ENCODE data around the gene PLCG2.
"Not testable (repeated sequence)": the region's sequence is repeated elsewhere in the genome, so short reads cannot be mapped to it uniquely, and the experiment has no call there.

Gene PLCG2

DNA sequence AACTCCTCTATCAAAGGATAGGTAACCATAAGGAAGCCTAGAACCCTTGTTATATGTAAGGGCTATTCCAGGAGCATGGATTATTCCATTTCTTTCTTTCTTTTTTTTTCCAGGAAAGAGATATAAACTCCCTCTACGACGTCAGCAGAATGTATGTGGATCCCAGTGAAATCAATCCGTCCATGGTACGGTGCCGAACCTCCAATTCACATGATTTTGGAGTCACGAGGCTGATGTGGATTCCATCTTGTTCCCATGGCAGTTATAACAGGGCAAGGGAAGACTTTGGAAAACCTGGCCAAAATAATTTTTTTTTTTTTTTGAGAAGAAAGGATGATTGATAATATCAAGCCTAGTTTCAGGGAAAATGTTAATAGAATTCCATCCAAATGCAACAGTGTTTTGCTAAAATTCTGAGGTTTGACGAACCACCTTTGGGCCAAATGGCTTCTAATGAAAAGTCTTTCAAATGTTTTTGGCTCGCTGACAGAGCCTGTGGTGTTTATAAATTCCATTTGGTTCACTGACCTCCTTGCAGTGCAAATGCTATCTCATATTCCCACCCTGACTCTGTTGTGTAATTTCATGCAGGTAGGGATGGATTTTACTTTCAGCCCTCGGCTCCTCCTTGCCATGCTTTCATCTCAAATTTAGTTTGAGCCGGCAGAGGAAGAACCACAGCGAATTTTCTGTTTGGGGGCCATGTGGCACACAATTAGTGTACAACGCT is 142.2 kb downstream of the PLCG2 start:
- DNase-seq = no peak

DNA sequence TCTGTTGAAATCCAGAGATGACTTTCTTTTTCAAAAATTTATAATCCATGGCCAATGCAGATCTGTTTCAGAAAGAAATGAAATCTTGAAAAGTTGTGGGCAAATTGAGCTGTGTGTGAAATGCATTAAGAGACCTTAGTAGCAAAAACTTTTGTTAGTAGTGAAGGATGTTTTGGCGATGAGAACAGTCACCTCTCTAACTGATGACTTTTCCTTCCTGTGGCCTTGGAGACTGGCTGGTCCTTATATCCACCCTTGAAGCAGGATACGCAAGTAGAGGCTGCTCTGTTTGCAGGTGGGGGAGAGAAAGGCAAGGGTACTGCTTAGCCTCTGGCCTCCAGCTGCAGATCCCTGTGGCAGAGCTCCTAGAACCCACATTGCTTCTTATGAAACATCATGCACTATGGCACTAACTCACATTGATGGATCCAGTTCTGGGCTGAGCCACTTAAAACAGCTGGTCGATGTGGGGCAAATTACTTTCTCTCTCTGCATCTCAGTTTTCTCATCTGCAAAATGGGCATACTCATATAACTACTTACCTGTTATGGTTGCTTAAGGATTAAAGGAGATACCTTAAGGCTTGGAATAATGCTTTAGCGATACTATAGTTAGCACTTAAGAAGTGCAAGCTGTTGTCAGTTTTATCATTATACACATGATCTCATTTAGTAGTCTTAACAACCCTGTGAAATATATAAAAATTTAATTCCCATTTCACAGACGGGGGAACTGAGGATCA is 142.9 kb downstream of the PLCG2 start:
- no peak for DNase-seq

DNA sequence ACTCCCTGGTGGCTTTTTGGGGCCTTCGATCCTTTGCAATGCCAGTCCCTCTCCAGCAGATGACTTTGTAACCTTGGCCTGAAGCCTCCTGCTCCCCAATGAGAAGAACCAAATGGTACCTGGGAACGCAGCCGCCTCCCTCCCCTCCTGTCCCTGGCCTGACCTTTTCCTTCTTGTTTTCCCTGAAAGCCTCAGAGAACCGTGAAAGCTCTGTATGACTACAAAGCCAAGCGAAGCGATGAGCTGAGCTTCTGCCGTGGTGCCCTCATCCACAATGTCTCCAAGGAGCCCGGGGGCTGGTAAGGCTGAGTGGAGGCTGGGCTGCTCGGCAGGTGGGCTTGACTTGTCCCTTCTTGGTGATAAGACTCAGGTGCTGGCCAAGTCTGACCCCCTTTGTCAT is 144.2 kb downstream of the PLCG2 start:
- no peak for DNase-seq

DNA sequence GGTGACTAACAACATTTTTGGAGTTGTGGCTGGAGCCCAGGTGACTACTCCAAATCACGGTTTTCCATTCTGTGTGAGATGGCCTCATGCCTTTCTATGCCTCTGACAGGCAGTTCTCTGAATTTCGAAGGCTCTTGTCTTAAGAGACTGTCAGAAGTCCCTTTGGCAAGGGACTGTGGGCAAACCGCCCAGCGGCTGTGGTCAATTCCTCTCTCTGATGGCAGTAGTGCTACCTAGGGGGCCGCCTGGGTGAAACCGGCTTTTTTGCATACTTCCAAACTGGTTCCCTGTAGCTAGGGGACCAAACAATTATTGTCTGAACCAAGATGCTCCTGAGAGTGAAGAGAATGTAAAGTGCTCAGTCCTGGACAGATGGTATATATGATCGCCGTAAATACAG is 145.9 kb downstream of the PLCG2 start:
- no peak for DNase-seq

DNA sequence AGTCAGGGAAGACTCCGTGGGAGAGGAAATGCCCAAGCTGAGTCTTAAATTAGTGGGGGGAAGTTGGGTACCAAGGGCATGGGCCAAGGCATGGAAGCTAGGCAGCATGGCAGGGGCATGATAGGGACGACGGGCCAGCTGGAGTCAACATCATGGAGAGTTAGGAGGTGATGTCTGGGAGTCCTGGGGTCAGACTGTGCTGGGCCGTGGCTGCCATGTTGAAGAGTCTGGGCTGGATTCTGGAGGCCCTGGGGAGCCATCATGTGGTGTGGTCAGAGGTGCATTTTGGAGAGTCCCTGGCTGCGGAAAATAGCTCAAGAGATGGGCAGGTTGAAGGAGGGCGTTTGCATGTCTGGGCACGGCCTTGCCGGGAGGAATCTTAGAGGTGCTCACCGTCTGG is 146.9 kb downstream of the PLCG2 start:
- no peak for DNase-seq

DNA sequence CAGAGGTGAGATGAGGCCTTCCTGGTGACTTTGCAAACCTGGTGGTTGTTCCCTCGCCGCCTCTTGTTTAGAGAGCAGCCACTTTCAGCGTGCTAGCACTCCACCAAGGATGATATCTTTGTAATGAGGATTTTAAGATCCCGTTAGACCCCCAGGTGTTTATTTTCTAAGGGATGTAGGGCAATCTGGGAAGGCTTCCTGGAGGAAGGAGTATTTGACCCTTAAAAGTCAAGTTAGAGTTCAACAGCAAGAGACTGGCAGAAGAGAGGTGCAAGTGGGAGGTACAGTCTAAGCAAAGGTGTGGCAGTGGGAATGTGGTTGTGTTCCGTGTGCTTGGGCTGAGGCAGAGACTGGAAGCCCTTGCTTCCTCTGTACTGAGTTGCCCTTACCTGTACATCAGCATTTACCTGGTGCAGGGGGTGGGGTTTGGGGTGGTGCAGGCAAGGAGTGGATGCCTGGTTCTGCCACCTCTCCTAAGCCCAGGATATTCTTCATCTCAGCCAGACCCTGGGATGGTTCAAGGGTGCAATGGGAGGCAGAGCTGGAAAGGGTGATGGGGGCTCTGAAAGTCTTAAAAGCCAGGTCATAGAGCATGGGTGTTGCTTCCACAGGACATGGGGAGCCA is 148.6 kb downstream of the PLCG2 start:
- DNase-seq = no peak

DNA sequence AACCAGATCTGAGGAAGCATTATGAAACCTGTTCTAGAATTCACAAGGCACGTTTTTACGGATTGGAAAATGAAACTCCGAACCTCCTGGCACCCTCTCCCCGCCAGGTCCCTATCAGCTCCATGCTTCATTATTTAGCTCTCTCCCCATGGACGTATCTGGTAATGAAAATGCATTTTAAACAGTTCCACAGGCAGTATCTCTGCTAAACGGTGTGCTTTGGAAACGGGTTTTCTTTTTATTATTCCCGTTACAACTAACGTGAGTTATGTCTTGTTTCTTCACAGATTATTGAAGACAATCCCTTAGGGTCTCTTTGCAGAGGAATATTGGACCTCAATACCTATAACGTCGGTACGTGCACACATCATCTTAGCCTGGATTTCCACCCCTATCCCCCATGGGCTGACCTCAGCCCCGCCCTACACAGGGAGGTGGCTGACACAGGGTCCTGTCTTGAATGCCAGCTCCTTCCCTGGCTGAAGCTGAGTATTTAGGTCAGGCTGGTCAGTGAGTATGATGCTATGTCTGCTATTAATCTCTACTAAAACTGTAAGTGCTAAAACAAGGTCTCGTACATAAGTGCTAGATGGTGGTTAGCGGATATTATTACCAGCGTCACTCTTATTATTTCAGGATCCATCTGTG is 149.3 kb downstream of the PLCG2 start:
- no peak for DNase-seq

DNA sequence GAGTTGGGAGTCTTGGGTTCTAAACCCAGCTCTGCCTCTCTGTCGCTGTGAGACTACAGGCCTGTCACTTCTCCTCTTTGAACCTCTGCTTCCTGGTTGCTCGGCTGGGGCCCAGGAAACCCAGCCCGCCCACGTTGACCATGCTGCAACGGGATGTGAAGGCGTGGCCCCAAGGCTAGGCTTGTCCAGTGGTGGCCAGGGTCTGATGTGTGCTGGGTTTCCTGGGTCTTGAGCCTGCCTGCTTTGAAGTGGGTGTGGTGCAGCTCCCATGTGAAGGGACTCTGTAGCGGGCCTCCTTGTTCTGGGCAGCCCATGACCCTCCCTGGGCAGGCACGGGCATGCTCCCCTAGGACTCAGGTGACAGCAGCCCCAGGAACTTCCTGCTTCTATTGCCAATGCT is 149.9 kb downstream of the PLCG2 start:
- no peak for DNase-seq

DNA sequence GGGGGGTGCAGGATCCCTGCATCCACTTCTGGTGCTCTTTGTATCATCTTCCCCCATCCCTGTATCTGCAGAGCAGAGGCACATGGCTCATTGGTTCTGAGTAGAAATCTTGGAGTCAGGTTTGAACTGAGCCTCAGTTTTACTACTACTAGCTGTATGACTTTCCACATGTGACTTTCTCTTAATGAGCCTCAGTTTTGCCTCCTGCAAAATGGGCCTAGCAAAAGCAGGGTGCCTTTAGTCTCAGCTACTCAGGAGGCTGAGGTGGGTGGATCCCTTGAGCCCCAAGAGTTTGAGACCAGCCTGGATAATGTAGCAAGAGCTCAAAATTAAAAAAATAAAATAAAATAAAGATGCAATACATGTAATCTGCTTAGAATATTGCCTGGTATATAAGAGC is 150.8 kb downstream of the PLCG2 start:
- no peak for DNase-seq

DNA sequence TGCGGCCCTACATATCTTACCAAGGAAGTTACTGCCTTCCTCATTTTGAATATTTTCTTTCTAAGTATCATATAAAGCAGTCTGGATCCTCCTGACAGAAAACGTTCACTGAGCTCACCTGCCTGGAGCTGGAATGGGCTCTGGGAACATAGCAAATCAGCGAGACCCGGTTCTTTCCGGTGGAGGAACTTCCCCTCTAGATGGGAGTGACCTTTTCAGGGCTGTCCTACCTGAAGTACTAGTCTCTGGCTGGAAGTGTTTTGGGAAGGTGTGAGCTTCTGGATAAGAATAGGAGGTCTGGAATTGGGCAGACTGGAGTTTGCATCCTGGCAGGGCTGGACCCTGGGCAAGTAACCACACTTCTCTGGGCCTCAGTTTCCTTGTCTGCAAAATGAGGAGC is 152.8 kb downstream of the PLCG2 start:
- no peak for DNase-seq

DNA sequence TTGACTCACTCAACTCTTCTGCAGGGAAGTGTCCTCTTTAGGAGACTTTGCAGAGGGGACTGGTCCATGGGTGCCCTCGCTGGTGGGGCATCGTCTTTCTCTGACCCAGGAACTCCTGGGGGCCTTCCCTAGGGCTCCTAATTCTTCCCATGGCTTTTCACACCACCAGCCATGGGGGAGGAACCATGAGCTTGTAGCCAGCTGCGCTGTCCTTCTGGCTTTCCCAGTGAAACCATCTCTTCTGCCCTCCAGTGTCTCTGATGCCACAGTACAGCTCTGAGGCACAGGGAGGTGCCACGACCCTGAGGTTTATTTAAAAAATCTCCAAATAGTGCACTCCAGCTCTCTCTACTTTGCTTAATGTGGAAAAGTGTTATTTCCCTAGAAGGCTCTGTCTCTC is 153.6 kb downstream of the PLCG2 start:
- DNase-seq = no peak

DNA sequence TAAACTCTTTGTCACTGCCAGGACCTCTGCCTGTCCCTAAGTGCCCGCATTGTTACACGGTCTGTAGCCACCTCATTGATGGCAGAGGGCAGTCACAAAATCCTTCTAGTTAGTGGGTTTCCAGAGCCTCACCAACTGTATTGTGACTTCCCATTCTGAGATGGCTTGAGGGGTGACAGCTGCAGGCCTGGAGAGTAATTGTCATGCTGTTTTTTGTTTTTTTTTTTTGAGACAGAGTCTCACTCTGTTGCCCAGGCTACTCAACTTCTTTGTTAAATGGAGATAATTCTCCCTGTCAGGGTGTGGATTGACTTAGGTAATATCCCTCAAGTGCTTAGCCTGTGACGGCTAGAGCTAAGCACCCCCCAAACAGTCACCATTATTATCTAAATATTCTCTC is 154.3 kb downstream of the PLCG2 start:
- DNase-seq = no peak

DNA sequence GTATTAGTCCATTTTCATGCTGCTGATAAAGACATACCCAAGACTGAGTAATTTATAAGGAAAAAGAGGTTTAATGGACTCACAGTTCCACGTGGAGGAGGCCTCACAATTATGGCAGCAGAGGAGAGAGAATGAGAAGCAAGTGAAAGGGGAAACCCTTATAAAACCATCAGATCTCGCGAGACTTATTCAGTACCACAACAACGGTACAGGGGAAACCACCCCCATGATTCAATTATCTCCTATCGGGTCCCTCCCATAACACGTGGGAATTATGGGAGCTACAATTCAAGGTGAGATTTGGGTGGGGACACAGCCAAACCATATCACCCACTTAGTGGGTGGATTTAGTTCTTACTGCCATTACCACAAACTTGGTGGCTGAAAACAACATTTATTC is 155.6 kb downstream of the PLCG2 start:
- not testable (repeated sequence) for DNase-seq

DNA sequence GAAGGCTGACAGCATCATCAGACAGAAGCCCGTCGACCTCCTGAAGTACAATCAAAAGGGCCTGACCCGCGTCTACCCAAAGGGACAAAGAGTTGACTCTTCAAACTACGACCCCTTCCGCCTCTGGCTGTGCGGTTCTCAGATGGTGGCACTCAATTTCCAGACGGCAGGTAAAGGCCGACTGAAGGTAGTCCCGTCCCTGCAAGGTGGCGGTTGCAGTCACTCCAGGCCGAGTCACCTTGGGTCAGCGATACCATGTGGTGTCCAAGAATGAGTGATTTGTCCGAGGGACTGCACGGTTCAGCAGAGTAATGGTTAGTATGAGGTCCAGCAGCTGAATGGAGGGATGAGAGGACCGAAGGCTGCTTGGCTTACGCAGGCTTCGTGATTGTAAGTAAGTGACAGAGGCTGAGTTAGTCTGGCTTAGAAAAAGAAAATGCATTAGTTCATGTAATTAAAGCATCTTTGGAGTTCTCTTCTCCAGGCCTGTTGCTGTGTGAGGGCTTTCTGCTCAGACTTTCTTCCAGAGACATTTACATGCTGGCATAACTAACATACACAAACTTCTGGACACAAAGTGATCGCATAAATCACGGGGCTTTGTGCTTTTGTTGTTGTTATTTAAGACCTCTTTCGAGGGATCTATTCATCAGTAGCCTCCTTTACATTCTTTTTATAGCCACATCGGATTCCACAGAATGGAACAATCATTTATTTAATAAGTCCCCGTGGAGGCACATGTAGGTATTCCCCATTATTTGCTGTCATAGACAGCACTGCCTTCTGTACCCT is 157.3 kb downstream of the PLCG2 start:
- no peak for DNase-seq

DNA sequence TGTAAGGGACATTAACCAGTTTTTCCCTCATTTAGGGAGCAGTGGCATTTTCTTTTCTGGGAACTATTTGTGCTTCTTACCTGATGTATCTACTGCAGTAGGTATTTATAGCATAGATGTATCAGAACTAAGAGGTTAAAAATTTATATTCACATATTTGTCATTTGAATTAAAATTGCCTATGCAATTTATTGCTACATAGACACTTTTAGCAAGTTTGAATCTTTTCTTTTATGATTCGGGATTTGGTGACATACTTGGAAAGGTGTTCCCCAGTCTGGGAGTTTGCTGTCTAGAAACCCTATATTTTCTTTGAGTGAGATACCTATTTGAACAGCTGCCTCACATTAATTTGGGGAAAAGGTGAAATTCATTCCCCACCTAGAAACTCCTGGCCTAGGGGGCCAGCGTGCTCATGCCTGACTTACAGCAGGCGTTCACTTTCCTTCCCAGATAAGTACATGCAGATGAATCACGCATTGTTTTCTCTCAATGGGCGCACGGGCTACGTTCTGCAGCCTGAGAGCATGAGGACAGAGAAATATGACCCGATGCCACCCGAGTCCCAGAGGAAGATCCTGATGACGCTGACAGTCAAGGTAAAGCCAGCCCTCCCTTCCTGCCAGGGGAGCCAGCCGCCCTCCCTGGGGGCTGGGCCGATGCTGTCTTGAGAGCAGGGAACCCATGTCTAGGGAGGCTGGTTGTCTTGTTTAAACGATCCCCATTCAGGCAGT is 158.4 kb downstream of the PLCG2 start:
- DNase-seq = no peak

DNA sequence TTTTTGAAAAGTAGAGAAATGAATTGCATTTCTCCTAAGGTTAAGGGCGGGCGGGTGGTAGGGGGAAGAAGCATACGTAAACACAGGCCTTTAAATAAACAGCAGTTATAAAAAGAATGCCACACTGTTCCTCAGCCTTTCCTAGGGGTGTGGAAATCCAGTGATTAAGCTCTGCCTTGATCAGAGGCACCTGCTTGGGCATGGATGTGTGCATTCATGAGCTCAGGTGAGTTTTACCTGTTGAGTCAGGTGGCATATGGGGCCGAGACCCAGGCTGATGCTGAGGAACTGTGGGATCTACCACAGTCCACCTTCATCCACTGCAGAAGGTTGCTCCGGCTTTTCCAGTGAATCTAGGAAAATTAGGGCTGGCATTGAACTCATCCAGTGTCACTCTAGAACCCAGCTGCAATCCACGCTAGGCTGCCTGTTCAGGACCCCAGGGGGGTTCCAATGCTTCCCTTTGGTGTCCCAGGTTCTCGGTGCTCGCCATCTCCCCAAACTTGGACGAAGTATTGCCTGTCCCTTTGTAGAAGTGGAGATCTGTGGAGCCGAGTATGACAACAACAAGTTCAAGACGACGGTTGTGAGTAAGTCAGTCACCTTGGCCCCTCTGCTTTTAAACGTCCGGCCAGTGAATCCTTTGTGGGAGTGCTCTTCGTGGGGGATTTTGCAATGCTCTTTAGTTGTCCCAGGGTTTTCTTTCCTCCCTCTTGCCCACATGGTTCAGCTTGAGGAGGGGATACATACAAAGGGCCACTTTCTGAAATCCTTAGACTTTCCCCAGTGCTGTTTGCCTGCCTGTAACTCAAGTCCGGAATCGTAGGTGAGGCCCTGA is 159.5 kb downstream of the PLCG2 start:
- DNase-seq = no peak

DNA sequence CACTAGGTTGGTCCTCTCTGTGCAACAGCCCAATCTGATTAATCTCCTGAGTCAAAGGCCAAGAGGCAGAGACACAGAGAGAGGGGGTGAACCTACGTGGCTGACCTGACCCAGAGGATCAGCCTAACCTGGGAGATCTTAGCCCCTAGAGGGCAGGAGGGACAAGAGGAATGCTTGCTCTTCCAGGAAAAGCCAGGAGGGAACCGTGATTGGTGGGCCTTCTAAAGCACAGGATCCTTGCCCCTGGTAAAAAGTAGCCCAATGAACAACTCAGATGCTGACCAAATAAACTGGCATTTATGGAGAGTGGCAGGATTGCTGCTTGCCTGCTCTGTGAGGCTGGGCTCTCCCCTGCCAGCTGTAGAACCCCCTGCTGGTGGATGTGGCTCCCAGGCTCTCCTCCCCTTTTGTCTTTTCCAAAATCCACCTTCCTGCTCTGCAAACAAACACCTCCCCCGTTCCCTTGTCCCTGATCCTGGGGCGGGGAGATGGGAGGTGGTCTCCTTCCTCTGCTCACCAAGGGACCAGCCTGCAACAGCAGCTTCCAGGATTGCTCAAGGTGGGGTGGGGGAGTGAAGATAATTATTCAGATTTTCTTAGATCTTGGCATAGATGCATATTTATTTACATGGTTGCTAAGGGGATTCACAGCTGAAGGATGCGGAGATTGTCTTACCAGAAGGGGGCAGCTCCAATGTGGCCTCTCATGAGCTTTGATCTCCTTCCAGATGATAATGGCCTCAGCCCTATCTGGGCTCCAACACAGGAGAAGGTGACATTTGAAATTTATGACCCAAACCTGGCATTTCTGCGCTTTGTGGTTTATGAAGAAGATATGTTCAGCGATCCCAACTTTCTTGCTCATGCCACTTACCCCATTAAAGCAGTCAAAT is 160.3 kb downstream of the PLCG2 start:
- DNase-seq = no peak

DNA sequence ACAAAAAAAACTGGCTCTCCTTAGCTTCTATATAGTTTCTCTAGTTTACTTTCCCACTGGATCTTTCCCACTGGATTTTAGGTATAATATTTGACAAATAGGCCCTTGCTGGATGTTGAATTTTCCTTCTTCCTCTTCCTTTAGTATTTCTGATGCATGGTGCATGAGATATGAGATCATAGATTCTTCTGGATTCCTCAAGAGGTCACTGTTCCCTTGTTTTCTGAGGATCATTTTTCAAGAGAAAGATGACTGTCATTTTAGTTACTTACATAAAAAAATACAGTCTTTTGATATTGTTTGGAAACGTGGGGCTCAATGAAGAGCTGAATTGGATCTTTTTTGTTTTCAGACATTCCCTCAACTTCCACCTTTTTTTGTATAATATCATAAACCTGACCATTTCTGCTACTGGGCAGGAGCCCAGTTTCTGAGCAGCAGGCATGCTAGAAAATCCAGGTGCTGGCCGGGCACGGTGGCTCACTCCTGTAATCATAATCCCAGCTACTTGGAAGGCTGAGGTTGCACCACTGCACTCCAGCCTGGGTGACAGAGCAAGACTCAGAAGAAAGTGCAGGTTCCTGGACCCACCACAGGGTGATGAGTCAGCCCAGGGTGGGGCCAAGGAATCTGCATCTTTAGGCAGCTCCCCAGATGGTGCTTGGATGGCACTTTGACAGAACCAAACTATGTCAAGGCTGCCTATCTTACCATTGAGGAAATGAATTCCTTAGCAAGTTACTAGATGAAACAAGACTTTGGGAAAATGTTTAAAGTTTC is 161.9 kb downstream of the PLCG2 start:
- DNase-seq = no peak

DNA sequence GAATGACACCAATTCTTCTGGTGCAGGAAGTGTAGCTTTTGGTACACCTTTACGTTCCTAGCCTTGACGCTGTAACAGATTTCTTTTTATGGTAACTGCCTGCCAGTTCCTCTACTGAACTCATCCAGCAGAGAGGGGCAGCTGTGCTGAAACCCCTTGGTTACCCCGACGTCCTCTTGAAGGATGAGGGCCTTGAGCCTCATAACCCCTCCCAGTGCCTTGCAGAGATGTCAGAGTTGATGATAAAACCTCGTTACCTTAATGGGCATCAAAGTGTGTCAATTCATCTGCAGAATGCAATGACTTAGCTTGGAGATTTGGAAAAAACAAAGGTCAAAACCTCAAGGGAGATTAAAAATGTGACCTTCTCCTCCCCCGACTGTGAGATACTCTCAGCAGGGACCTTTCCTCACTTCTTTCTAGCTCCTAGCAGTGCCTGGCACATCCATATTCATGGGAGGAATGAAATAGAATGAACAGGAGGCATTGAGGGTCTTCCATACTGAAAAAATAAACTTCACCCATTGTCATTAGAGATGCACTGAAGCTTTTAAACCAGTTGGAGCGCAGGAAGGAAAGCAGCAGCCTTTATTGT is 163.0 kb downstream of the PLCG2 start:
- DNase-seq = no peak

Data from stimulated activated CD4-positive, alpha-beta T cell treated with anti-CD3 and anti-CD28 coated beads, Interleukin-4, amount 100 ng/mL, for 24 hours (primary cell).